ENCODE data around the gene IRGC. TPM values are rescaled to one million over a fixed set of nuclear protein-coding genes. Genes with fewer than 3 reads are reported as not detected.

The IRGC gene
- total and polyA plus RNA-seq, 2 donors (not counting 3 experiments of a cell fraction or from before 2014, with no cell fraction given): not detected

GRCh38 chr19:43699506-43700394 is 16.1 kb upstream of the IRGC start:
- H3K4me1 ChIP-seq (ENCODE audit: control insufficient read depth, extremely low read depth, insufficient read depth, low read length): peaks cover 12% of the 10 kb centered on the region
- POLR2A ChIA-PET: interaction anchor here (1.2 kb wide), 1 partner anchor 30 kb away, joined by 3 read pairs; the partner anchor contains the start of gene PLAUR
- peak; percentile 46 for DNase-seq (ENCODE audit: low read depth, low spot score)

More at GRCh38 chr19:43699506-43700394, 16.1 kb upstream of the IRGC start:
- TF ChIP-seq POLR2A (IDR thresholded peaks at IDR 0.05; ENCODE audit: low read depth, low read length) (no peak), CTCF (IDR thresholded peaks at IDR 0.05; ENCODE audit: extremely low read depth in 1 of 2, insufficient read depth in 1 of 2, low read depth in 1 of 2, low read length in 2 of 2) (peak in 1 of 2 donors; percentile 12)
- no TSS peak for BruUV-seq (replicated peaks)
- peak overlapping the region; percentile 95 for H3K27ac ChIP-seq (ENCODE audit: insufficient read depth, low read depth, low read length)
- no peaks in the 10 kb centered on the region for H4K20me1 ChIP-seq (replicated peaks; ENCODE audit: control insufficient read depth, extremely low read depth, insufficient read depth, low read length)
- intact Hi-C loops (cut with micrococcal nuclease): loop anchor here (1.0 to 5.0 kb wide), 2 partner anchors 26 to 68 kb away; no protein-coding TSS in a partner anchor
- no peak for FAIRE-seq
- H3K79me2 ChIP-seq (ENCODE audit: control insufficient read depth, insufficient read depth, low read length): no peaks in the 10 kb centered on the region
- no peaks in the 10 kb centered on the region for H3K27me3 ChIP-seq (ENCODE audit: control insufficient read depth in 2 of 2, insufficient read depth in 2 of 2, low read length in 2 of 2)
- H3K9me1 ChIP-seq (replicated peaks; ENCODE audit: control insufficient read depth, extremely low read depth, insufficient read depth, low read length): no peaks in the 10 kb centered on the region
- no peaks in the 10 kb centered on the region for H3K36me3 ChIP-seq (ENCODE audit: control insufficient read depth in 2 of 2, extremely low read depth in 1 of 2, insufficient read depth in 2 of 2, low read length in 2 of 2)
- H3K4me3 ChIP-seq (replicated peaks in 1 of 3; ENCODE audit: insufficient read depth in 1 of 3, low read depth in 1 of 3, low read length in 3 of 3): peak overlapping the region in 1 of 3 experiments; percentile 25
- H3K9ac ChIP-seq (replicated peaks; ENCODE audit: extremely low read depth, insufficient read depth, low read length): peak overlapping the region; percentile 57
- no peaks in the 10 kb centered on the region for H3K9me3 ChIP-seq (replicated peaks; ENCODE audit: control insufficient read depth, insufficient read depth, low read length)
- H2AFZ ChIP-seq (ENCODE audit: low read depth, low read length): peak overlapping the region; percentile 82
- no peak overlapping the region for H3K4me2 ChIP-seq (ENCODE audit: insufficient read depth, low read length)
- dilution Hi-C loops (cut with MboI; ENCODE audit: extremely low pct_ligation_motif_present, low sequenced_read_pairs): no loop called here
- CTCF ChIA-PET: interaction anchor here (0.6 to 2.0 kb wide), 12 partner anchors 8 to 110 kb away, joined by 3 to 13 read pairs (median 4); no protein-coding TSS in a partner anchor

All from endothelial cell of umbilical vein (primary cell).